KMS-11 (cell line): Measurements from ENCODE around the gene IGFBP5.

Experiments
- H2AFZ ChIP-seq: fragments of 200-600 bp; sonication (generic); 2 replicates; pipeline ENCODE4 v1.6.1; 2016; ENCODE audit warnings: antibody characterized with exemption, mixed run types, low read depth
- H3K27ac ChIP-seq: fragments of 200-600 bp; sonication (generic); 2 replicates; pipeline ENCODE4 v1.6.1; 2016; ENCODE audit warnings: mild to moderate bottlenecking, mixed run types
- H3K27me3 ChIP-seq: fragments of 200-600 bp; sonication (generic); 2 replicates; pipeline ENCODE4 v1.6.1; 2017; ENCODE audit warnings: mild to moderate bottlenecking, low read depth, mixed run types, moderate library complexity; ENCODE audit not compliant: insufficient read depth
- H3K36me3 ChIP-seq: fragments of 200-600 bp; sonication (generic); 2 replicates; pipeline ENCODE4 v1.6.1; 2017; ENCODE audit warnings: mild to moderate bottlenecking, mixed run types; ENCODE audit not compliant: insufficient read depth
- H3K4me1 ChIP-seq: fragments of 200-600 bp; sonication (generic); 2 replicates; pipeline ENCODE4 v1.6.1; 2016; ENCODE audit warnings: mild to moderate bottlenecking, low read depth, mixed run types; ENCODE audit not compliant: poor library complexity, severe bottlenecking
- H3K4me2 ChIP-seq: fragments of 200-600 bp; sonication (generic); 2 replicates; pipeline ENCODE4 v1.7.0; 2016; ENCODE audit warnings: mild to moderate bottlenecking, mixed run types
- H3K4me3 ChIP-seq: fragments of 200-600 bp; sonication (generic); IDR thresholded peaks from 2 replicates; pipeline ENCODE4 v1.6.1; 2017; ENCODE audit warnings: low read depth, low read length, mixed read lengths; ENCODE audit not compliant: insufficient read depth
- H3K79me2 ChIP-seq: fragments of 200-600 bp; sonication (generic); 2 replicates; pipeline ENCODE4 v1.6.1; 2016; ENCODE audit warnings: low read depth, mixed run types; ENCODE audit not compliant: insufficient read depth
- H3K9ac ChIP-seq: fragments of 200-600 bp; sonication (generic); 2 replicates; pipeline ENCODE4 v1.6.1; 2016; ENCODE audit warnings: mild to moderate bottlenecking, mixed run types
- H4K20me1 ChIP-seq: fragments of 200-600 bp; sonication (generic); 2 replicates; pipeline ENCODE4 v1.6.1; 2016; ENCODE audit warnings: mild to moderate bottlenecking, mixed run types; ENCODE audit not compliant: insufficient read depth
- CTCF ChIP-seq: fragments of 200-600 bp; sonication (generic); conservative IDR thresholded peaks from 2 replicates; pipeline ENCODE4 v1.6.1; 2017; ENCODE audit warnings: low read depth, mild to moderate bottlenecking, antibody characterized with exemption, low read length, moderate library complexity, mixed read lengths

IGFBP5 gene

GRCh38 chr2:216695401-216695821 lies at the start of gene IGFBP5:
TSS of gene IGFBP5 (minus strand) at chr2:216695549. CDS start at chr2:216694775, 774 bp downstream.
- Histone ChIP-seq H3K4me1 (peaks cover 4% of the 10 kb centered on the region), H2AFZ (no peak within 1 kb of the TSS), H3K36me3 (no peaks in the 10 kb centered on the region), H3K27me3 (no peaks in the 10 kb centered on the region), H3K9ac (no peak within 1 kb of the TSS), H3K4me3 (no peak within 1 kb of the TSS), H3K4me2 (no peak within 1 kb of the TSS), H3K79me2 (no peaks in the 10 kb centered on the region), H3K27ac (no peak within 1 kb of the TSS), H4K20me1 (no peaks in the 10 kb centered on the region)
- TF ChIP-seq CTCF, result no peak

- no peak overlapping the region for H3K9ac ChIP-seq
- no peaks in the 10 kb centered on the region for H4K20me1 ChIP-seq
- TF ChIP-seq CTCF, result no peak
- H3K4me1 ChIP-seq, result no peaks in the 10 kb centered on the region
- no peak overlapping the region for H3K4me3 ChIP-seq
- no peaks in the 10 kb centered on the region for H3K36me3 ChIP-seq
- no peaks in the 10 kb centered on the region for H3K27me3 ChIP-seq
- no peak overlapping the region for H3K4me2 ChIP-seq
- no peak overlapping the region for H3K27ac ChIP-seq
- no peaks in the 10 kb centered on the region for H3K79me2 ChIP-seq
- no peak overlapping the region for H2AFZ ChIP-seq
These were observed 48.4 kb upstream of the IGFBP5 start for GRCh38 chr2:216743781-216744180.

GRCh38 chr2:216742411-216742810 lies 47.1 kb upstream of the IGFBP5 start:
- no peak overlapping the region for H3K4me3 ChIP-seq
- no peak overlapping the region for H2AFZ ChIP-seq
- H3K27me3 ChIP-seq, result no peaks in the 10 kb centered on the region
- H3K4me1 ChIP-seq, result no peaks in the 10 kb centered on the region
- H3K79me2 ChIP-seq, result no peaks in the 10 kb centered on the region
- no peaks in the 10 kb centered on the region for H4K20me1 ChIP-seq
- H3K27ac ChIP-seq, result no peak overlapping the region
- H3K4me2 ChIP-seq, result no peak overlapping the region
- H3K36me3 ChIP-seq, result no peaks in the 10 kb centered on the region
- no peak for TF ChIP-seq CTCF
- no peak overlapping the region for H3K9ac ChIP-seq

GRCh38 chr2:216741223-216741593 lies 45.9 kb upstream of the IGFBP5 start:
- no peak overlapping the region for H2AFZ ChIP-seq
- H3K27me3 ChIP-seq, result no peaks in the 10 kb centered on the region
- no peaks in the 10 kb centered on the region for H3K36me3 ChIP-seq
- H3K4me1 ChIP-seq, result no peaks in the 10 kb centered on the region
- no peaks in the 10 kb centered on the region for H4K20me1 ChIP-seq
- no peak for TF ChIP-seq CTCF
- H3K4me2 ChIP-seq, result no peak overlapping the region
- H3K9ac ChIP-seq, result no peak overlapping the region
- H3K27ac ChIP-seq, result no peak overlapping the region
- no peak overlapping the region for H3K4me3 ChIP-seq
- H3K79me2 ChIP-seq, result no peaks in the 10 kb centered on the region
